Measurements from ENCODE around the gene TNFRSF1B.

DNA sequence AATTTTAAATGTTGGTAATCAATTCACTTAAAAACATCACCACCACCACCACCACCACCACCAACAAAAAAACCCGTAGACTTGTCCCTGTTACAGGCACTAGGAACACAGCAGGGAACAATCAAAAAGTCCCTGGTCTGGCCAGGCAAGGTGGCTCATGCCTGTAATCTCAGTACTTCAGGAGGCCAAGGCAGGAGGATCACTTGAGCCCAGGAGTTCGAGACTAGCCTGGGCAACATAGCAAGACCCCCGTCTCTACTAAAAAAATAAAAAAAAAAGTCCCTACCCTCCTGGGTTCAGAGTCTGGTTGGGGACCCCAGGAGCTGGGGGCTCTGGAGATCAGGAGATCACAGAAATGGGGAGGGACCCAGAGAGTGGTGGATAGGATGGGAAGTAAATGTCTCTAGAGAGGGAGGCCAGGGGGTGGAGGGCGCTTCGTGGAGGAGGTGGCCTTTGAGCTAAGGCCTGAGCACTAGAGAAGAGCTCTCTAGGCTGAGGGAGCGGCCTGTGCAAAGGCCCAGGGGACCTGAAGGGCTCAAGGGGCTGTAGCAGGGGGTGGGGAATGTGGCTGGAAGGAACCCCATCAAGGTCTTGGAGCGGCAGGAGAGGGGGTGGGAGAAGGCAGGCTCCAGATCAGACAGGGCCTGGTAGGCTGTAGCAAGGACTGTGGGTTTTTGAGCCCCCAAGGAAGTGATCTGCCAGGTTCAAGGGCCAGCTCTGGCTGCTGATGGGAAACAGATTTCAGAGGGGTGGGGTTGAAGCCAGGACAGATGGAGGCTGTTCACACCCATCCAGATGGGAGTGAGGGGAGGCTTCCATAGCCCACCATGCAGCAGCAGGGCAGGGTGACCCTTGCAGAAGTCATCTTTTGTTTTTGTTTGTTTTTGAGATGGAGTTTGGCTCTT, 38.2 kb downstream of the TNFRSF1B start:
- TF ChIP-seq CTCF (IDR thresholded peaks at IDR 0.05; ENCODE audit: poor library complexity, severe bottlenecking): no peak
- TF ChIP-seq EP300 (conservative IDR thresholded peaks at IDR 0.05; ENCODE audit: poor library complexity, severe bottlenecking): no peak
- no peak for TF ChIP-seq MXI1 (conservative IDR thresholded peaks at IDR 0.05; ENCODE audit: poor library complexity, severe bottlenecking)
- TF ChIP-seq RAD21 (conservative IDR thresholded peaks at IDR 0.05): no peak
- no peak for TF ChIP-seq POLR2AphosphoS5 (IDR thresholded peaks at IDR 0.05)
- no peak for TF ChIP-seq TAF1 (IDR thresholded peaks at IDR 0.05; ENCODE audit: low read depth)
- no peak for TF ChIP-seq EZH2 (IDR thresholded peaks at IDR 0.05; ENCODE audit: borderline replicate concordance, insufficient read depth, low read length, poor library complexity, severe bottlenecking)
- TF ChIP-seq, protein P1, sequence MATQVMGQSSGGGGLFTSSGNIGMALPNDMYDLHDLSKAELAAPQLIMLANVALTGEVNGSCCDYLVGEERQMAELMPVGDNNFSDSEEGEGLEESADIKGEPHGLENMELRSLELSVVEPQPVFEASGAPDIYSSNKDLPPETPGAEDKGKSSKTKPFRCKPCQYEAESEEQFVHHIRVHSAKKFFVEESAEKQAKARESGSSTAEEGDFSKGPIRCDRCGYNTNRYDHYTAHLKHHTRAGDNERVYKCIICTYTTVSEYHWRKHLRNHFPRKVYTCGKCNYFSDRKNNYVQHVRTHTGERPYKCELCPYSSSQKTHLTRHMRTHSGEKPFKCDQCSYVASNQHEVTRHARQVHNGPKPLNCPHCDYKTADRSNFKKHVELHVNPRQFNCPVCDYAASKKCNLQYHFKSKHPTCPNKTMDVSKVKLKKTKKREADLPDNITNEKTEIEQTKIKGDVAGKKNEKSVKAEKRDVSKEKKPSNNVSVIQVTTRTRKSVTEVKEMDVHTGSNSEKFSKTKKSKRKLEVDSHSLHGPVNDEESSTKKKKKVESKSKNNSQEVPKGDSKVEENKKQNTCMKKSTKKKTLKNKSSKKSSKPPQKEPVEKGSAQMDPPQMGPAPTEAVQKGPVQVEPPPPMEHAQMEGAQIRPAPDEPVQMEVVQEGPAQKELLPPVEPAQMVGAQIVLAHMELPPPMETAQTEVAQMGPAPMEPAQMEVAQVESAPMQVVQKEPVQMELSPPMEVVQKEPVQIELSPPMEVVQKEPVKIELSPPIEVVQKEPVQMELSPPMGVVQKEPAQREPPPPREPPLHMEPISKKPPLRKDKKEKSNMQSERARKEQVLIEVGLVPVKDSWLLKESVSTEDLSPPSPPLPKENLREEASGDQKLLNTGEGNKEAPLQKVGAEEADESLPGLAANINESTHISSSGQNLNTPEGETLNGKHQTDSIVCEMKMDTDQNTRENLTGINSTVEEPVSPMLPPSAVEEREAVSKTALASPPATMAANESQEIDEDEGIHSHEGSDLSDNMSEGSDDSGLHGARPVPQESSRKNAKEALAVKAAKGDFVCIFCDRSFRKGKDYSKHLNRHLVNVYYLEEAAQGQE (IDR thresholded peaks at IDR 0.05; ENCODE audit: borderline replicate concordance): no peak
- no peak for TF ChIP-seq SMC3 (conservative IDR thresholded peaks at IDR 0.05; ENCODE audit: poor library complexity)

Measured in neural cell (in vitro differentiated cells).